ENCODE data around the gene STXBP5. TPM values are rescaled to one million over a fixed set of nuclear protein-coding genes. Genes with fewer than 3 reads are reported as not detected.

STXBP5 gene
- total and polyA plus RNA-seq, 9 of the 15 experiments (the other 6 are each of a cell fraction or from before 2014, with no cell fraction given) = 23.3 to 172 (median 71.5) TPM

DNA sequence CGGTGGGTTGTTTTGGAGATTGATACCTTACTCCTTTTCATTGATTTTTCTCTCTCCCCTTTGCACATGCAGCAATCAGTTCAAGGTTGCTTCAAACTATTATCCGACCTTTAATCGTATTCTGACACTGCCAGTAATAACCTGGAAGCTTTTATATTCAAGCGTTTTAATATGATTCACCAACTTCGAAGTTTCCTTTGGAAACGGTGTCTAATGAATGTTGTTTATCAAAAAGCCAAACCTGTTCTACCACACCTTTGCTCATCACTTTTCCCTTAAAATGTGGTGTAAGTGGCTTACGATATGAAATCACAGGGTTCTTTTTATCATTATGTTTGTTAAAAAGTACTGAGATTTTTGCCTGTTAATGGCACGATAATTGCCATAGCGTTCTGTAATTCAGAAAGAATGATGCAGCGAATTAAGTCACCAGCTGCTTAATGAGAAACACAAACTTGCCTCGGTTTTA is 660 bp downstream of the STXBP5 start:
- Histone ChIP-seq H3K79me2 (ENCODE audit: control insufficient read depth, insufficient read depth, low read length) (peaks cover 77% of the 10 kb centered on the region), H3K4me2 (ENCODE audit: insufficient read depth, low read length) (peak overlapping the region; percentile 98), H4K20me1 (replicated peaks; ENCODE audit: control insufficient read depth, insufficient read depth, low read length) (no peaks in the 10 kb centered on the region; the same call in 1 of the 2 replicates), H3K27ac (ENCODE audit: extremely low read depth, low read depth, low read length) (peak overlapping the region; percentile 88), H3K9ac (ENCODE audit: insufficient read depth in 1 of 2, low read depth in 2 of 2, low read length in 2 of 2) (peak overlapping the region; percentile 80 to 97), H3K9me1 (ENCODE audit: control insufficient read depth, insufficient read depth, low read length) (no peaks in the 10 kb centered on the region), H3K4me1 (replicated peaks in 1 of 2; ENCODE audit: control insufficient read depth in 2 of 2, insufficient read depth in 2 of 2, low read length in 2 of 2) (peaks cover 5 to 23% of the 10 kb centered on the region in 2 experiments), H3K4me3 (peak overlapping the region; percentile 88), H3K36me3 (ENCODE audit: control insufficient read depth, insufficient read depth, low read length) (peaks cover 31% of the 10 kb centered on the region), H3K9me3 (replicated peaks; ENCODE audit: control insufficient read depth, insufficient read depth, low read depth, low read length) (no peaks in the 10 kb centered on the region), H2AFZ (ENCODE audit: low read depth, low read length) (no peak overlapping the region), H3K27me3 (ENCODE audit: control insufficient read depth in 2 of 2, insufficient read depth in 2 of 2, low read length in 2 of 2) (no peaks in the 10 kb centered on the region)
- intact Hi-C loops (cut with micrococcal nuclease) (loop anchor here (1.0 kb wide), 1 partner anchor 39 kb away; no protein-coding TSS in a partner anchor), in situ Hi-C loops (cut with MboI) (loop anchor here (25.0 kb wide), 1 partner anchor 318 kb away; no protein-coding TSS in a partner anchor)
- CTCF ChIA-PET (ENCODE audit: low intra/inter-chr PET ratio) = no interaction called here
- POLR2A ChIA-PET = interaction anchor here (0.6 to 3.8 kb wide), 6 partner anchors 11 to 397 kb away, joined by 3 to 18 read pairs (median 4); no protein-coding TSS in a partner anchor
- ATAC-seq (no peak), DNase-seq (ENCODE audit: extremely low read depth in 1 of 4, low spot score in 3 of 4) (no peak), FAIRE-seq (peak; percentile 11)
- BruUV-seq (replicated peaks) = no TSS peak
- WGBS (ENCODE audit: insufficient coverage, low coverage, missing lambda C conversion rate) = under 1% methylated on average over 11 of the region's 11 CpGs
- TF ChIP-seq, protein P1, sequence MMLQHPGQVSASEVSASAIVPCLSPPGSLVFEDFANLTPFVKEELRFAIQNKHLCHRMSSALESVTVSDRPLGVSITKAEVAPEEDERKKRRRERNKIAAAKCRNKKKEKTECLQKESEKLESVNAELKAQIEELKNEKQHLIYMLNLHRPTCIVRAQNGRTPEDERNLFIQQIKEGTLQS (IDR thresholded peaks at IDR 0.05) = no peak
- TF ChIP-seq, protein P1 (CRISPR knock-in tag; conservative IDR thresholded peaks at IDR 0.05) = 0 out of 2 replicates have a peak, but pooled peaks have one; percentile 5
- no peak for TF ChIP-seq SMC3 (conservative IDR thresholded peaks at IDR 0.05; ENCODE audit: insufficient read depth, low read depth, low read length)
- TF ChIP-seq BRD4 (IDR thresholded peaks at IDR 0.05) = peak; percentile 77; the same call in 1 of the 2 replicates
- TF ChIP-seq THRAP3 (IDR thresholded peaks at IDR 0.05; ENCODE audit: borderline replicate concordance) = 0 out of 2 replicates have a peak, but pooled peaks have one; percentile 30
- TF ChIP-seq TEAD4 (IDR thresholded peaks at IDR 0.05; ENCODE audit: low read length) = 0 out of 2 replicates have a peak, but pooled peaks have one; percentile 5
- TF ChIP-seq TEAD4 (CRISPR knock-in tag; IDR thresholded peaks at IDR 0.05; ENCODE audit: borderline replicate concordance) = no peak
- peak; percentile 3 for TF ChIP-seq CHD1 (IDR thresholded peaks at IDR 0.05; ENCODE audit: low read length)
- no peak for TF ChIP-seq BCOR (IDR thresholded peaks at IDR 0.05)
- no peak for TF ChIP-seq HDAC8 (tag; IDR thresholded peaks at IDR 0.05)
- 0 out of 2 replicates have a peak, but pooled peaks have one; percentile 21 for TF ChIP-seq MAFG (tag; conservative IDR thresholded peaks at IDR 0.05)
- TF ChIP-seq BHLHE40 (IDR thresholded peaks at IDR 0.05; ENCODE audit: low read length) = no peak
- TF ChIP-seq ZNF316 (IDR thresholded peaks at IDR 0.05) = 0 out of 2 replicates have a peak, but pooled peaks have one; percentile 14
- TF ChIP-seq PHTF2 (CRISPR knock-in tag; IDR thresholded peaks at IDR 0.05) = no peak
- peak; percentile 46 for TF ChIP-seq RFX1 (IDR thresholded peaks at IDR 0.05)
- TF ChIP-seq, protein P2, sequence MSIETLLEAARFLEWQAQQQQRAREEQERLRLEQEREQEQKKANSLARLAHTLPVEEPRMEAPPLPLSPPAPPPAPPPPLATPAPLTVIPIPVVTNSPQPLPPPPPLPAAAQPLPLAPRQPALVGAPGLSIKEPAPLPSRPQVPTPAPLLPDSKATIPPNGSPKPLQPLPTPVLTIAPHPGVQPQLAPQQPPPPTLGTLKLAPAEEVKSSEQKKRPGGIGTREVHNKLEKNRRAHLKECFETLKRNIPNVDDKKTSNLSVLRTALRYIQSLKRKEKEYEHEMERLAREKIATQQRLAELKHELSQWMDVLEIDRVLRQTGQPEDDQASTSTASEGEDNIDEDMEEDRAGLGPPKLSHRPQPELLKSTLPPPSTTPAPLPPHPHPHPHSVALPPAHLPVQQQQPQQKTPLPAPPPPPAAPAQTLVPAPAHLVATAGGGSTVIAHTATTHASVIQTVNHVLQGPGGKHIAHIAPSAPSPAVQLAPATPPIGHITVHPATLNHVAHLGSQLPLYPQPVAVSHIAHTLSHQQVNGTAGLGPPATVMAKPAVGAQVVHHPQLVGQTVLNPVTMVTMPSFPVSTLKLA (conservative IDR thresholded peaks at IDR 0.05) = 0 out of 4 replicates have a peak, but pooled peaks of 1 of the 2 experiments have one; percentile 21
- TF ChIP-seq, protein P3, sequence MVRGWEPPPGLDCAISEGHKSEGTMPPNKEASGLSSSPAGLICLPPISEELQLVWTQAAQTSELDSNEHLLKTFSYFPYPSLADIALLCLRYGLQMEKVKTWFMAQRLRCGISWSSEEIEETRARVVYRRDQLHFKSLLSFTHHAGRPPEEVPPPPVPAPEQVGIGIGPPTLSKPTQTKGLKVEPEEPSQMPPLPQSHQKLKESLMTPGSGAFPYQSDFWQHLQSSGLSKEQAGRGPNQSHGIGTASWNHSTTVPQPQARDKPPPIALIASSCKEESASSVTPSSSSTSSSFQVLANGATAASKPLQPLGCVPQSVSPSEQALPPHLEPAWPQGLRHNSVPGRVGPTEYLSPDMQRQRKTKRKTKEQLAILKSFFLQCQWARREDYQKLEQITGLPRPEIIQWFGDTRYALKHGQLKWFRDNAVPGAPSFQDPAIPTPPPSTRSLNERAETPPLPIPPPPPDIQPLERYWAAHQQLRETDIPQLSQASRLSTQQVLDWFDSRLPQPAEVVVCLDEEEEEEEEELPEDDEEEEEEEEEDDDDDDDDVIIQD (CRISPR knock-in tag; IDR thresholded peaks at IDR 0.05) = no peak
- peak; percentile 54 for TF ChIP-seq NFE2 (IDR thresholded peaks at IDR 0.05; ENCODE audit: low read depth)
- no peak for TF ChIP-seq KAT7 (CRISPR knock-in tag; IDR thresholded peaks at IDR 0.05; ENCODE audit: borderline replicate concordance)
- TF ChIP-seq C11orf30 (IDR thresholded peaks at IDR 0.05; ENCODE audit: low read depth) = peak; percentile 29; the same call in 1 of the 2 replicates
- TF ChIP-seq SRSF9 (IDR thresholded peaks at IDR 0.05; ENCODE audit: borderline replicate concordance, low read depth, low read length) = no peak

All from K562 (cell line).